Measurements from ENCODE around the gene LAPTM5. TPM values are rescaled to one million over a fixed set of nuclear protein-coding genes. Genes with fewer than 3 reads are reported as not detected.

LAPTM5 gene
- total RNA-seq, 1 donor from 2014 or later, result 0.77 TPM

- no peak for DNase-seq (ENCODE audit: low read depth)
- Histone ChIP-seq H3K4me2 (ENCODE audit: low read length) (no peak overlapping the region), H2AFZ (ENCODE audit: low read depth, low read length) (no peak overlapping the region), H3K4me3 (ENCODE audit: insufficient read depth, low read depth, low read length) (no peak overlapping the region), H3K9me3 (ENCODE audit: insufficient read depth, low read depth, low read length) (no peaks in the 10 kb centered on the region), H3K9ac (ENCODE audit: low read length) (no peak overlapping the region), H3K36me3 (ENCODE audit: insufficient read depth, low read length) (no peaks in the 10 kb centered on the region), H3K27ac (ENCODE audit: low read depth, low read length) (no peak overlapping the region), H4K20me1 (ENCODE audit: insufficient read depth, low read length) (no peaks in the 10 kb centered on the region), H3K79me2 (ENCODE audit: insufficient read depth, low read length) (no peaks in the 10 kb centered on the region), H3K27me3 (ENCODE audit: insufficient read depth, low read length) (peaks cover 9% of the 10 kb centered on the region), H3K4me1 (ENCODE audit: insufficient read depth, low read length) (no peaks in the 10 kb centered on the region)
- Mint-ChIP-seq H3K27me3 (ENCODE audit: low read depth, unreplicated experiment) (peaks cover 21% of the 10 kb centered on the region), H3K36me3 (ENCODE audit: low read depth, unreplicated experiment) (peaks cover 2% of the 10 kb centered on the region), H3K4me1 (ENCODE audit: low read depth, unreplicated experiment) (peaks cover 11% of the 10 kb centered on the region), H3K27ac (ENCODE audit: unreplicated experiment) (no peak overlapping the region), H3K9me3 (ENCODE audit: unreplicated experiment) (peaks cover 10% of the 10 kb centered on the region), H3K4me3 (ENCODE audit: unreplicated experiment) (no peak overlapping the region)
- no peak for TF ChIP-seq EZH2 (IDR thresholded peaks at IDR 0.05; ENCODE audit: insufficient read depth, low read length)
- no peak for TF ChIP-seq CTCF (IDR thresholded peaks at IDR 0.05; ENCODE audit: insufficient read depth, low read depth, low read length)
- FAIRE-seq, result no peak
Observed at GRCh38 chr1:30735124-30735523, 22.4 kb downstream of the LAPTM5 start.

GRCh38 chr1:30734580-30734979 lies 23.0 kb downstream of the LAPTM5 start:
- Histone ChIP-seq H3K4me2 (ENCODE audit: low read length) (no peak overlapping the region), H3K4me1 (ENCODE audit: insufficient read depth, low read length) (no peaks in the 10 kb centered on the region), H4K20me1 (ENCODE audit: insufficient read depth, low read length) (no peaks in the 10 kb centered on the region), H3K36me3 (ENCODE audit: insufficient read depth, low read length) (no peaks in the 10 kb centered on the region), H2AFZ (ENCODE audit: low read depth, low read length) (no peak overlapping the region), H3K9me3 (ENCODE audit: insufficient read depth, low read depth, low read length) (no peaks in the 10 kb centered on the region), H3K27ac (ENCODE audit: low read depth, low read length) (no peak overlapping the region), H3K27me3 (ENCODE audit: insufficient read depth, low read length) (peaks cover 9% of the 10 kb centered on the region), H3K79me2 (ENCODE audit: insufficient read depth, low read length) (no peaks in the 10 kb centered on the region), H3K4me3 (ENCODE audit: insufficient read depth, low read depth, low read length) (no peak overlapping the region), H3K9ac (ENCODE audit: low read length) (no peak overlapping the region)
- H3K27me3 Mint-ChIP-seq (ENCODE audit: low read depth, unreplicated experiment), result peaks cover 19% of the 10 kb centered on the region
- no peak overlapping the region for H3K27ac Mint-ChIP-seq (ENCODE audit: unreplicated experiment)
- H3K36me3 Mint-ChIP-seq (ENCODE audit: low read depth, unreplicated experiment), result peaks cover 2% of the 10 kb centered on the region
- H3K4me3 Mint-ChIP-seq (ENCODE audit: unreplicated experiment), result no peak overlapping the region
- H3K9me3 Mint-ChIP-seq (ENCODE audit: unreplicated experiment), result peaks cover 10% of the 10 kb centered on the region
- FAIRE-seq (no peak), DNase-seq (ENCODE audit: low read depth) (no peak)
- no peak for TF ChIP-seq EZH2 (IDR thresholded peaks at IDR 0.05; ENCODE audit: insufficient read depth, low read length)
- peaks cover 11% of the 10 kb centered on the region for H3K4me1 Mint-ChIP-seq (ENCODE audit: low read depth, unreplicated experiment)

GRCh38 chr1:30734106-30734505 lies 23.5 kb downstream of the LAPTM5 start:
- Histone ChIP-seq H3K4me3 (ENCODE audit: insufficient read depth, low read depth, low read length) (no peak overlapping the region), H3K36me3 (ENCODE audit: insufficient read depth, low read length) (no peaks in the 10 kb centered on the region), H4K20me1 (ENCODE audit: insufficient read depth, low read length) (no peaks in the 10 kb centered on the region), H3K4me1 (ENCODE audit: insufficient read depth, low read length) (no peaks in the 10 kb centered on the region), H3K4me2 (ENCODE audit: low read length) (no peak overlapping the region), H3K9ac (ENCODE audit: low read length) (no peak overlapping the region), H3K27ac (ENCODE audit: low read depth, low read length) (no peak overlapping the region), H3K27me3 (ENCODE audit: insufficient read depth, low read length) (peaks cover 9% of the 10 kb centered on the region), H2AFZ (ENCODE audit: low read depth, low read length) (no peak overlapping the region), H3K79me2 (ENCODE audit: insufficient read depth, low read length) (no peaks in the 10 kb centered on the region), H3K9me3 (ENCODE audit: insufficient read depth, low read depth, low read length) (no peaks in the 10 kb centered on the region)
- FAIRE-seq (no peak), DNase-seq (ENCODE audit: low read depth) (no peak)
- Mint-ChIP-seq H3K36me3 (ENCODE audit: low read depth, unreplicated experiment) (peaks cover 2% of the 10 kb centered on the region), H3K27me3 (ENCODE audit: low read depth, unreplicated experiment) (peaks cover 19% of the 10 kb centered on the region), H3K9me3 (ENCODE audit: unreplicated experiment) (peaks cover 7% of the 10 kb centered on the region), H3K27ac (ENCODE audit: unreplicated experiment) (no peak overlapping the region), H3K4me3 (ENCODE audit: unreplicated experiment) (no peak overlapping the region), H3K4me1 (ENCODE audit: low read depth, unreplicated experiment) (peaks cover 11% of the 10 kb centered on the region)
- TF ChIP-seq EZH2 (IDR thresholded peaks at IDR 0.05; ENCODE audit: insufficient read depth, low read length), result no peak
- no peak for TF ChIP-seq CTCF (IDR thresholded peaks at IDR 0.05; ENCODE audit: insufficient read depth, low read depth, low read length)
